Measurements from ENCODE around the gene UNKL.

The UNKL gene

GRCh38 chr16:1366712-1367299 lies 47.7 kb downstream of the UNKL start:
- no peak for DNase-seq (ENCODE audit: low read depth)
- 0 out of 2 replicates have a peak overlapping the region, but pooled peaks have one; percentile 13 for H3K4me3 ChIP-seq (ENCODE audit: low read depth, low read length)

GRCh38 chr16:1366060-1366711 lies 48.3 kb downstream of the UNKL start:
- no peak for DNase-seq (ENCODE audit: low read depth)
- TF ChIP-seq, protein P1, sequence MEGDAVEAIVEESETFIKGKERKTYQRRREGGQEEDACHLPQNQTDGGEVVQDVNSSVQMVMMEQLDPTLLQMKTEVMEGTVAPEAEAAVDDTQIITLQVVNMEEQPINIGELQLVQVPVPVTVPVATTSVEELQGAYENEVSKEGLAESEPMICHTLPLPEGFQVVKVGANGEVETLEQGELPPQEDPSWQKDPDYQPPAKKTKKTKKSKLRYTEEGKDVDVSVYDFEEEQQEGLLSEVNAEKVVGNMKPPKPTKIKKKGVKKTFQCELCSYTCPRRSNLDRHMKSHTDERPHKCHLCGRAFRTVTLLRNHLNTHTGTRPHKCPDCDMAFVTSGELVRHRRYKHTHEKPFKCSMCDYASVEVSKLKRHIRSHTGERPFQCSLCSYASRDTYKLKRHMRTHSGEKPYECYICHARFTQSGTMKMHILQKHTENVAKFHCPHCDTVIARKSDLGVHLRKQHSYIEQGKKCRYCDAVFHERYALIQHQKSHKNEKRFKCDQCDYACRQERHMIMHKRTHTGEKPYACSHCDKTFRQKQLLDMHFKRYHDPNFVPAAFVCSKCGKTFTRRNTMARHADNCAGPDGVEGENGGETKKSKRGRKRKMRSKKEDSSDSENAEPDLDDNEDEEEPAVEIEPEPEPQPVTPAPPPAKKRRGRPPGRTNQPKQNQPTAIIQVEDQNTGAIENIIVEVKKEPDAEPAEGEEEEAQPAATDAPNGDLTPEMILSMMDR (IDR thresholded peaks at IDR 0.05; ENCODE audit: control insufficient read depth, extremely low read depth, insufficient read depth), result no peak
- H3K4me3 ChIP-seq (ENCODE audit: low read depth, low read length), result no peak overlapping the region

More at GRCh38 chr16:1366712-1367299, 47.7 kb downstream of the UNKL start:
- TF ChIP-seq, protein P1 (IDR thresholded peaks at IDR 0.05; ENCODE audit: control insufficient read depth, extremely low read depth, insufficient read depth), result peak; percentile 59

- H3K4me3 ChIP-seq (ENCODE audit: low read depth, low read length), result no peak overlapping the region
- DNase-seq (ENCODE audit: low read depth), result no peak
- TF ChIP-seq, protein P1 (IDR thresholded peaks at IDR 0.05; ENCODE audit: control insufficient read depth, extremely low read depth, insufficient read depth), result no peak
Measured at GRCh38 chr16:1364510-1364909, 50.0 kb downstream of the UNKL start.

DNA sequence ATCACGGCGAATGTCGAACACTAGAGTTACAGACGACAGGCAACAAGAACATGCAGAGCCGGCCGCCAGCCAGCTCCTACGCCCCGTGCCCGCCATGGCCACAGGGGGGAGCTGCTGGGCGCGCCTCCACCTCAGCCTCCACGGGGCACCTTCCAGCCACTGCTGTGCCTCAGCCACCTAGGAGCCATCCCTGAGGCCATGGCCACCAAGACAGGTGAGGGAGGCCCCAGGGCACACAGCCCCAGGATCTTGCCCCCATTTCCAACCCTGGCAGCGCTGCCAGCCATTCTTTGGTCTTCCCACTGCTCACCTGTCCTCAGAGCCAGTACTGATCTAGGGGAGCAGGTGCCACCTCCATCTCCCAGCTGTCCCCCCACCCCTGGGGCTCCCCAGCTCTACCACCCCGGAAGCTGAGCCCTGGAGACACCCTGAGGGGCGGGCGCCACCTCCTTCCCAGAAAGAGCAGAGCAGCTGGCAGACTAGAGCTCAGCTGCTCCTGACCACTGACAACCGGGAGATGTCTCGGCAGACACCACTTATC lies 50.9 kb downstream of the UNKL start:
- TF ChIP-seq, protein P1 (IDR thresholded peaks at IDR 0.05; ENCODE audit: control insufficient read depth, extremely low read depth, insufficient read depth), result peak; percentile 93
- DNase-seq (ENCODE audit: low read depth), result no peak
- H3K4me3 ChIP-seq (ENCODE audit: low read depth, low read length), result no peak overlapping the region

DNA sequence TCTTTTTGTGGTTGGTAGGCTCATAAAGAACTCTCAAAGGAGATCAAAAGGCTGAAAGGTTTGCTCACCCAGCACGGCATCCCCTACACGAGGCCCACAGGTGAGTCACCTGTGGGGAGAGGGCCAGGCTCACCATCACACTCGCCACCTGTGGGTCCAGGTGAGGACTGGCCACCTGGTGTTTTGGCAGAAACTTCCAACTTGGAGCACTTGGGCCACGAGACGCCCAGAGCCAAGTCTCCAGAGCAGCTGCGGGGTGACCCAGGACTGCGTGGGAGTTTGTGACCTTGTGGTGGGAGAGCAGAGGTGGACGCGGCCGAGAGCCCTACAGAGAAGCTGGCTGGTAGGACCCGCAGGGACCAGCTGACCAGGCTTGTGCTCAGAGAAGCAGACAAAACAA lies 51.7 kb downstream of the UNKL start:
- DNase-seq (ENCODE audit: low read depth), result no peak
- TF ChIP-seq, protein P1 (IDR thresholded peaks at IDR 0.05; ENCODE audit: control insufficient read depth, extremely low read depth, insufficient read depth), result no peak

GRCh38 chr16:1361685-1362360 lies 52.7 kb downstream of the UNKL start:
- DNase-seq (ENCODE audit: low read depth), result no peak
- H3K4me3 ChIP-seq (ENCODE audit: low read depth, low read length), result no peak overlapping the region
- TF ChIP-seq, protein P1 (IDR thresholded peaks at IDR 0.05; ENCODE audit: control insufficient read depth, extremely low read depth, insufficient read depth), result no peak

More for the DNA sequence above, 51.7 kb downstream of the UNKL start:
- no peak overlapping the region for H3K4me3 ChIP-seq (ENCODE audit: low read depth, low read length)
